BJ (cell line): ENCODE results near the gene ATP6V1F. TPM values are rescaled to one million over a fixed set of nuclear protein-coding genes. Genes with fewer than 3 reads are reported as not detected.

Experiments
- CTCF ChIA-PET: fragments of 350-600 bp; formaldehyde crosslinking; extraction: SDS; loops from one replicate; lab custom pipeline; 2021; ENCODE audit warnings: antibody characterized with exemption, inconsistent platforms; lab: Yijun Ruan, JAX
- POLR2A ChIA-PET: fragments of 300-600 bp; sonication (Branson Sonifier 250); formaldehyde crosslinking; extraction: SDS; loops from one replicate; lab custom pipeline; 2021; ENCODE audit warnings: antibody characterized with exemption; lab: Charles Lee
- DNase-seq: peaks from one replicate; pipeline ENCODE4 v3.0.0-alpha.2; 2011; ENCODE audit warnings: low read depth
- H3K27me3 ChIP-seq: 2 replicates; pipeline ENCODE4 v1.6.0; 2011; ENCODE audit warnings: low read length; ENCODE audit not compliant: control insufficient read depth, insufficient read depth
- H3K36me3 ChIP-seq: 2 replicates; pipeline ENCODE4 v1.5.1; 2011; ENCODE audit warnings: low read length; ENCODE audit not compliant: control insufficient read depth, insufficient read depth
- H3K4me3 ChIP-seq: 2 replicates; pipeline ENCODE4 v1.5.1; 2011; ENCODE audit warnings: low read depth, mild to moderate bottlenecking, control low read depth, low read length
- polyA plus RNA-seq: library from polyadenylated mRNA; depleted of rRNA; stranded (reverse); fragments of >200 nt; gene quantifications from 2 replicates; pipeline ENCODE4 v1.2.3, GENCODE V29; 2011
- TF ChIP-seq, protein P1 (sequence below): IDR thresholded peaks from 2 replicates; pipeline ENCODE4 v1.5.1; 2011; ENCODE audit warnings: low read depth, mild to moderate bottlenecking, control low read depth, inconsistent platforms, low read length, moderate library complexity; ENCODE audit not compliant: insufficient read depth

The ATP6V1F gene
- polyA plus RNA-seq, 1 experiment: 198 TPM

DNA sequence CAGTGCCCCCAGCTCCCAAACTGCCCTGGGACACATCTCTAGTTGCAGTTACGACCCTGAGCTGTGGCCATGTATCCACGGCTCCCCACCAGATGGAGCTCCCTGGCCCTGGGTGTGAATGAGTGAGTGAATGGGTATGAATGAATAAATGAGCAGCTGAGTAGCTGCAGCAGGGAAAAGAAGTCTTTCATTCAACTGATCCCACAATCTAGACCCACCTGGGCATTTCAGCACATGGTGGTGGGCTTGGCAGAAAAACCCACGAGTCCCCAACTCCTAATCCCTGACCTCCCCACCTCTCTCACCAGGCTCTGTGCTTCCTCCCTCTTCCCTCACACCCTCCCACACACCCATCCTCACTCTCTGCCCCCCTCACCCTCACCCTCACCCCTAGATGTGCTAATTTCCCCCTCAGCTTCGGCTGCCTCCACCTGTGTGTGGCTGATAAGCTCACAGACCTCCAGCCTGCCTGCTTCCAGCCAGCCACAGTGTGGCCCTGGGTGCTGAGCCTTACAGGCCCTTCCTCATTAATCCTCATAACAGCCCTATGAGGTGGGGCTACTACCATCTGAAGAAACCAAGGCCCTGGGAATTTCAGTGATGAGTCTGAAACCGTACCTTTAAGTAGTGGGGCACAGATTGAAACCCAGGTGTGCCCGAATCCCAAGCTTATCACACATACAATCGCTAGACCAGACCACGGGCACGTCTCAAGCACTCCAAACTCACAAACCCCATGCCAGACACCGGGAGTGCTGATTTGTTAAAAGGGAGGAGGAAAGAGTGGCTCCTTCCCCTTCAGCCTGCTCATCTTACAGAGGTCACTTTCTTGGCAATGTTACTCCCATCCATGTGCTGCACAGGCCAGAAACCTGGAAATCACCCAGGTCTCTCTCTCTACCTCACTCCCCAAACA is 2.2 kb upstream of the ATP6V1F start:
- no peak overlapping the region for H3K4me3 ChIP-seq
- no peaks in the 10 kb centered on the region for H3K27me3 ChIP-seq
- no peak for DNase-seq
- H3K36me3 ChIP-seq: peaks cover 28% of the 10 kb centered on the region
- ChIA-PET CTCF (interaction anchor here (0.8 to 2.0 kb wide), 4 partner anchors 18 to 23 kb away, joined by 3 to 14 read pairs (median 7); no protein-coding TSS in a partner anchor), POLR2A (interaction anchor here (0.7 kb wide), 1 partner anchor 28 kb away, joined by 4 read pairs; no protein-coding TSS in a partner anchor)
- TF ChIP-seq, protein P1, sequence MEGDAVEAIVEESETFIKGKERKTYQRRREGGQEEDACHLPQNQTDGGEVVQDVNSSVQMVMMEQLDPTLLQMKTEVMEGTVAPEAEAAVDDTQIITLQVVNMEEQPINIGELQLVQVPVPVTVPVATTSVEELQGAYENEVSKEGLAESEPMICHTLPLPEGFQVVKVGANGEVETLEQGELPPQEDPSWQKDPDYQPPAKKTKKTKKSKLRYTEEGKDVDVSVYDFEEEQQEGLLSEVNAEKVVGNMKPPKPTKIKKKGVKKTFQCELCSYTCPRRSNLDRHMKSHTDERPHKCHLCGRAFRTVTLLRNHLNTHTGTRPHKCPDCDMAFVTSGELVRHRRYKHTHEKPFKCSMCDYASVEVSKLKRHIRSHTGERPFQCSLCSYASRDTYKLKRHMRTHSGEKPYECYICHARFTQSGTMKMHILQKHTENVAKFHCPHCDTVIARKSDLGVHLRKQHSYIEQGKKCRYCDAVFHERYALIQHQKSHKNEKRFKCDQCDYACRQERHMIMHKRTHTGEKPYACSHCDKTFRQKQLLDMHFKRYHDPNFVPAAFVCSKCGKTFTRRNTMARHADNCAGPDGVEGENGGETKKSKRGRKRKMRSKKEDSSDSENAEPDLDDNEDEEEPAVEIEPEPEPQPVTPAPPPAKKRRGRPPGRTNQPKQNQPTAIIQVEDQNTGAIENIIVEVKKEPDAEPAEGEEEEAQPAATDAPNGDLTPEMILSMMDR: peak; percentile 43

DNA sequence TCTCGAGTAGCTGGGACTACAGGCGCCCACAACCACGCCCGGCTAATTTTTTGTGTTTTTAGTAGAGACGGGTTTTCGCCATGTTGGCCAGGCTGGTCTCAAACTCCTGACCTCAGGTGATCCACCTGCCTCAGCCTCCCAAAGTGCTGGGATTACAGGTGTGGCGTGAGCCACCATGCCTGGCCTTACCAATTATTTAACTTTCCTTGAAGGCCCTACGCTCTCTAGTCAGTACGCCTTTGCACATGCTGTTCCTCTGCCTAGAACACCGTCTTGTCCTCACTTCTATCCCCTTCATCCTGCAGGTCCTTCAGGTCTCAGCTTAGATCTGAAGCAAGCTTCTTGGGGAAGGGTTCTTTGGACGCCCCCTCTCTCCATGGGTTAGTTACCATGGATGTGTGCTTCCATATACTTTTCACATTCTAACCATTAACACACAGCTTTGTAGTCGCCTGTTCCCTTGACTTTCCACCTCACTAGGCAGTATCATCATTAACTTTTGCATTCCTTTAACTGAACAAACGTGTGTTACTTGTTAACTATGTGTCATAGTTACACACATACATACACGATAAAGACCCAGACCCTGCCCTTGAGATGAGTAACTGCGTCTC is 592 bp upstream of the ATP6V1F start:
- Histone ChIP-seq H3K27me3 (no peaks in the 10 kb centered on the region), H3K4me3 (no peak overlapping the region), H3K36me3 (peaks cover 18% of the 10 kb centered on the region)
- POLR2A ChIA-PET: interaction anchor here (0.7 to 1.3 kb wide), 2 partner anchors 29 to 34 kb away, joined by 3 to 16 read pairs; no protein-coding TSS in a partner anchor
- DNase-seq: no peak
- TF ChIP-seq, protein P1: no peak
- CTCF ChIA-PET: interaction anchor here (1.1 to 3.7 kb wide), 10 partner anchors 13 to 189 kb away, joined by 3 to 54 read pairs (median 4); partner anchors contain the start of gene CALU

DNA sequence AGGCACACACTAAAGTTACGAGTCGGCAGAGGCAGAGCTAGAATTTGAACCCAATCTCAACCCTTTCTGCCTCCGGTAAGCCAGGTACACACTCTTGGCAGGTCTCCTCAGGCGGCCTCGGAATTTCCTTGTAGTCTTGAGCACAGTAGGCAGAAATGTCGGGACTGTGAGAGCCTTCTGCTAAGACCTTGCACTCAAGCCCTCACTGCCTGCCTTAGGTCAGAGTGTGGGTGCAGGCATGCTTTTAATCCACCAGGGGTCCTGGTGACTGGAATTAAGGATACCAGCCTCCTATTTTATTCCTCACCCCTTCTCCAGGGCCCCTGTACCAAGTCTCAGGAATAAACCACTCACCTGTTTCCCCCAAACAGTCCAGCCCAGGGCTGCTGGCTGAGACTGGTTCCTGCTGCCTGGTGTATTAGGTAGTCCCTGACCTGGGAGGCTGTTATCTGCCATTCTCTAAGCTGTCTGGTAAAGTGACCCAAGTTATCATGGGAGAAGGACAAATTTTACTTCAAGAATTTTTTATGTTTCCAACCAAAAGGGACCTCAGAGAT is 855 bp downstream of the ATP6V1F start:
- H3K36me3 ChIP-seq: peaks cover 15% of the 10 kb centered on the region
- POLR2A ChIA-PET: interaction anchor here (1.3 kb wide), 1 partner anchor 30 kb away, joined by 3 read pairs; no protein-coding TSS in a partner anchor
- no peak for DNase-seq
- TF ChIP-seq, protein P1: peak; percentile 69
- H3K4me3 ChIP-seq: peak overlapping the region; percentile 80
- H3K27me3 ChIP-seq: no peaks in the 10 kb centered on the region
- CTCF ChIA-PET: interaction anchor here (0.5 to 3.7 kb wide), 14 partner anchors 10 to 329 kb away, joined by 3 to 54 read pairs (median 5); partner anchors contain the start of gene CALU

DNA sequence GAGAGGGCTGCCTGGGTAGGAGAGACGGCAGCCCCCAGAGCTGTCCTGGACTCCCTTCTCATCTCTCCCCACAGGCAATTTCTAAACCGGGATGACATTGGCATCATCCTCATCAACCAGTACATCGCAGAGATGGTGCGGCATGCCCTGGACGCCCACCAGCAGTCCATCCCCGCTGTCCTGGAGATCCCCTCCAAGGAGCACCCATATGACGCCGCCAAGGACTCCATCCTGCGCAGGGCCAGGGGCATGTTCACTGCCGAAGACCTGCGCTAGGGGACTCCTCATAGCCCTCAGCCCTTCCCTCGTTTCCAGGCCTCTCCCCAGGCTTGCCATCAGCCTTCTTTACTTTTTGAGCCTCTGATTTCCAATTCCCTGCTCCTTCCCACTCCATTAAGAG is 2.6 kb downstream of the ATP6V1F start:
- DNase-seq: no peak
- 0 out of 2 replicates have a peak, but pooled peaks cover 3% of the 10 kb centered on the region for H3K27me3 ChIP-seq
- TF ChIP-seq, protein P1: no peak
- ChIA-PET CTCF (interaction anchor here (3.7 kb wide), 1 partner anchor 16 kb away, joined by 54 read pairs; no protein-coding TSS in a partner anchor), POLR2A (no interaction called here)
- peaks cover 9% of the 10 kb centered on the region for H3K36me3 ChIP-seq
- no peak overlapping the region for H3K4me3 ChIP-seq
